ENCODE data around the gene SLC25A43. TPM values are rescaled to one million over a fixed set of nuclear protein-coding genes. Genes with fewer than 3 reads are reported as not detected.

SLC25A43 gene
- total RNA-seq, 2 donors from 2014 or later: 19.1 to 26.8 TPM

- Histone ChIP-seq H3K4me3 (peak overlapping the region; percentile 48), H3K9me3 (no peaks in the 10 kb centered on the region), H3K36me3 (no peaks in the 10 kb centered on the region), H3K27me3 (no peaks in the 10 kb centered on the region), H3K4me1 (no peaks in the 10 kb centered on the region), H3K27ac (peak overlapping the region; percentile 78), H3K9ac (ENCODE audit: low read depth in 2 of 2, low read length in 2 of 2) (peak overlapping the region; percentile 61 to 62)
- DNase-seq: no peak
- TF ChIP-seq, protein P1, sequence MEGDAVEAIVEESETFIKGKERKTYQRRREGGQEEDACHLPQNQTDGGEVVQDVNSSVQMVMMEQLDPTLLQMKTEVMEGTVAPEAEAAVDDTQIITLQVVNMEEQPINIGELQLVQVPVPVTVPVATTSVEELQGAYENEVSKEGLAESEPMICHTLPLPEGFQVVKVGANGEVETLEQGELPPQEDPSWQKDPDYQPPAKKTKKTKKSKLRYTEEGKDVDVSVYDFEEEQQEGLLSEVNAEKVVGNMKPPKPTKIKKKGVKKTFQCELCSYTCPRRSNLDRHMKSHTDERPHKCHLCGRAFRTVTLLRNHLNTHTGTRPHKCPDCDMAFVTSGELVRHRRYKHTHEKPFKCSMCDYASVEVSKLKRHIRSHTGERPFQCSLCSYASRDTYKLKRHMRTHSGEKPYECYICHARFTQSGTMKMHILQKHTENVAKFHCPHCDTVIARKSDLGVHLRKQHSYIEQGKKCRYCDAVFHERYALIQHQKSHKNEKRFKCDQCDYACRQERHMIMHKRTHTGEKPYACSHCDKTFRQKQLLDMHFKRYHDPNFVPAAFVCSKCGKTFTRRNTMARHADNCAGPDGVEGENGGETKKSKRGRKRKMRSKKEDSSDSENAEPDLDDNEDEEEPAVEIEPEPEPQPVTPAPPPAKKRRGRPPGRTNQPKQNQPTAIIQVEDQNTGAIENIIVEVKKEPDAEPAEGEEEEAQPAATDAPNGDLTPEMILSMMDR (IDR thresholded peaks at IDR 0.05): no peak
- intact Hi-C loops (cut with DNase I): loop anchor here (5.0 kb wide), 1 partner anchor 68 kb away; the partner anchor contains the start of gene SLC25A5
Measured at GRCh38 chrX:119399772-119400101, 601 bp downstream of the SLC25A43 start.

GRCh38 chrX:119401569-119401968 lies 2.4 kb downstream of the SLC25A43 start:
- Histone ChIP-seq H3K4me1 (no peaks in the 10 kb centered on the region), H3K9ac (ENCODE audit: low read depth in 2 of 2, low read length in 2 of 2) (no peak overlapping the region), H3K36me3 (no peaks in the 10 kb centered on the region), H3K27ac (no peak overlapping the region), H3K27me3 (no peaks in the 10 kb centered on the region), H3K4me3 (no peak overlapping the region), H3K9me3 (no peaks in the 10 kb centered on the region)
- TF ChIP-seq, protein P1 (IDR thresholded peaks at IDR 0.05): no peak
- intact Hi-C loops (cut with DNase I): no loop called here
- DNase-seq: no peak

DNA sequence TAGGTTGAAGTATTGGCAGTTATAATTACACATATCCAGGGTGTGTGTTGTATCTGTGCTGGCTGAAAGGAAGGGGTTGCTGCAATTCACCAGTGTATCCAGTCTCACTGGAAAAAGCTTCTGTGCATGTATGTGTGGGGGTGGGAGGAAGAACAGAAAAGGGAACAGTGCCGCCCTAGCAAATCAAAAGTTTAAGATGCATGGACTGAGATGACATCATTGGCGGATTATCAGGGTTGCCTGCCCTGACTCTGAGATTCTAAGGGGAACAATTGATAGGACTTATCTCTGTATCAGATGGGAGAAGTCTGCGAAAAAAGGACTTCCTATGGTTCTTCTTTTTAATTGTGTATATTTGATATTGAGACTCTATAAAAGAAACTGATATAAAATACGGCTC lies 3.5 kb downstream of the SLC25A43 start:
- Histone ChIP-seq H3K4me1 (no peaks in the 10 kb centered on the region), H3K36me3 (no peaks in the 10 kb centered on the region), H3K27ac (no peak overlapping the region), H3K9me3 (no peaks in the 10 kb centered on the region), H3K27me3 (no peaks in the 10 kb centered on the region), H3K4me3 (no peak overlapping the region), H3K9ac (ENCODE audit: low read depth in 2 of 2, low read length in 2 of 2) (no peak overlapping the region)
- no peak for DNase-seq
- intact Hi-C loops (cut with DNase I): no loop called here
- TF ChIP-seq, protein P1 (IDR thresholded peaks at IDR 0.05): no peak

- Histone ChIP-seq H3K4me3 (no peak overlapping the region), H3K36me3 (no peaks in the 10 kb centered on the region), H3K27me3 (no peaks in the 10 kb centered on the region), H3K4me1 (no peaks in the 10 kb centered on the region), H3K9me3 (no peaks in the 10 kb centered on the region), H3K27ac (no peak overlapping the region), H3K9ac (ENCODE audit: low read depth in 2 of 2, low read length in 2 of 2) (no peak overlapping the region)
- no peak for DNase-seq
- TF ChIP-seq, protein P1 (IDR thresholded peaks at IDR 0.05): no peak
- intact Hi-C loops (cut with DNase I): no loop called here
Measured at GRCh38 chrX:119406776-119407175, 7.6 kb downstream of the SLC25A43 start.

DNA sequence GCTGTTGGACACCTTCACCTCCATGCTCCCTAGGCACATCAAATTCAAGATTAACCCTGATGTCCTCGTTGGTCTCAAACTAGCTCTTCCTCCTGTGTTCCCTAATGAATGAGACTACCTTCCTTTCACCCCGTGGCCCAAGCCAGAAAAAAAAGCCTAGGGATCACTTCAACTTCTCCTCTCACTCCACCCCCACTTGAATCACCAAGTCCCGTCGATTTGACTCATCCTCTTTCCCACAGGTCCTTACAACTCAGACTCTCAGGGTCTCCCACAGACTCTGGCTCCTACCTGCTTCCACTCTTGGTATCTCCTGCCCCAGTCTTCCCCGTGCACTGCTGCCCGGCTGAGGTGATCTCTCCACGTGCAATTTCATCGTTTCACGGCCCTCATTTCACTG lies 8.5 kb downstream of the SLC25A43 start:
- Histone ChIP-seq H3K36me3 (no peaks in the 10 kb centered on the region), H3K4me1 (no peaks in the 10 kb centered on the region), H3K27ac (no peak overlapping the region), H3K9me3 (no peaks in the 10 kb centered on the region), H3K4me3 (no peak overlapping the region), H3K9ac (ENCODE audit: low read depth in 2 of 2, low read length in 2 of 2) (no peak overlapping the region), H3K27me3 (no peaks in the 10 kb centered on the region)
- intact Hi-C loops (cut with DNase I): no loop called here
- DNase-seq: no peak
- TF ChIP-seq, protein P1 (IDR thresholded peaks at IDR 0.05): no peak
